ENCODE data around the gene TBX10.
"Not testable (repeated sequence)": the region's sequence is repeated elsewhere in the genome, so short reads cannot be mapped to it uniquely, and the experiment has no call there.

DNA sequence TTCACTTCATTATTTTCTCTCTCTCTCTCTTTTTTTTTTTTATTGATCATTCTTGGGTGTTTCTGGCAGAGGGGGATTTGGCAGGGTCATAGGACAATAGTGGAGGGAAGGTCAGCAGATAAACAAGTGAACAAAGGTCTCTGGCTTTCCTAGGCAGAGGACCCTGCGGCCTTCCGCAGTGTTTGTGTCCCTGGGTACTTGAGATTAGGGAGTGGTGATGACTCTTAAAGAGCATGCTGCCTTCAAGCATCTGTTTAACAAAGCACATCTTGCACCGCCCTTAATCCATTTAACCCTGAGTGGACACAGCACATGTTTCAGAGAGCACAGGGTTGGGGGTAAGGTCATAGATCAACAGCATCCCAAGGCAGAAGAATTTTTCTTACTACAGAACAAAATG, 42.1 kb downstream of the TBX10 start:
- TF ChIP-seq YY1 (IDR thresholded peaks at IDR 0.05; ENCODE audit: insufficient read depth, insufficient read length); ZNF274 (IDR thresholded peaks at IDR 0.05; ENCODE audit: low read depth, low read length): not testable (repeated sequence)

All from NT2/D1 (cell line).